Superior temporal gyrus (tissue), 1 donor: ENCODE measurements around the gene RNF183.

Experiments
- DNase-seq: peaks from one replicate; pipeline ENCODE4 v3.0.0-alpha.2; 2016; ENCODE audit errors: extremely low spot score

Gene RNF183

GRCh38 chr9:113302792-113303418 lies at the start of gene RNF183:
Gene RNF183 (minus strand): TSS chr9:113303376. CDS start chr9:113298184, 5,192 bp downstream.
- no peak for DNase-seq

GRCh38 chr9:113352411-113352810 lies 49.2 kb upstream of the RNF183 start:
- DNase-seq, result no peak

- no peak for DNase-seq
Measured at GRCh38 chr9:113352006-113352405, 48.8 kb upstream of the RNF183 start.

GRCh38 chr9:113350937-113351336 lies 47.8 kb upstream of the RNF183 start:
- DNase-seq, result no peak

- DNase-seq, result no peak
Measured at GRCh38 chr9:113350107-113350661, 47.0 kb upstream of the RNF183 start.

- no peak for DNase-seq
Measured at GRCh38 chr9:113349445-113350094, 46.4 kb upstream of the RNF183 start, which contains the start of gene BSPRY. Gene BSPRY (plus strand): TSS chr9:113349541. CDS start chr9:113349580, 39 bp downstream.

GRCh38 chr9:113349066-113349444 lies 45.9 kb upstream of the RNF183 start:
- no peak for DNase-seq

- no peak for DNase-seq
Measured at GRCh38 chr9:113348437-113348836, 45.3 kb upstream of the RNF183 start.

GRCh38 chr9:113345671-113346070 lies 42.5 kb upstream of the RNF183 start:
- DNase-seq, result no peak

- DNase-seq, result peak; percentile 70
Measured at GRCh38 chr9:113345190-113345589, 42.0 kb upstream of the RNF183 start.

GRCh38 chr9:113343732-113344231 lies 40.6 kb upstream of the RNF183 start:
- peak; percentile 87 for DNase-seq

- DNase-seq, result no peak
Measured at GRCh38 chr9:113341712-113342410, 38.7 kb upstream of the RNF183 start.

GRCh38 chr9:113340011-113340699 lies 37.0 kb upstream of the RNF183 start, which contains the start of gene WDR31:
Gene WDR31 (minus strand): TSS chr9:113340275. CDS start chr9:113332022, 8,253 bp downstream.
- DNase-seq, result peak; percentile 88

GRCh38 chr9:113337714-113338113 lies 34.5 kb upstream of the RNF183 start:
- no peak for DNase-seq

- no peak for DNase-seq
Measured at GRCh38 chr9:113331780-113332179, 28.6 kb upstream of the RNF183 start.

GRCh38 chr9:113328045-113328782 lies 25.0 kb upstream of the RNF183 start:
- DNase-seq, result no peak

- no peak for DNase-seq
Measured at GRCh38 chr9:113326230-113326629, 23.1 kb upstream of the RNF183 start.

GRCh38 chr9:113322671-113323070 lies 19.5 kb upstream of the RNF183 start:
- no peak for DNase-seq

- DNase-seq, result no peak
Measured at GRCh38 chr9:113320051-113320450, 16.9 kb upstream of the RNF183 start.

GRCh38 chr9:113319054-113319453 lies 15.9 kb upstream of the RNF183 start:
- no peak for DNase-seq

GRCh38 chr9:113317777-113318176 lies 14.6 kb upstream of the RNF183 start:
- no peak for DNase-seq
